H9 (cell line): ENCODE measurements around the gene MED13L. TPM values are rescaled to one million over a fixed set of nuclear protein-coding genes. Genes with fewer than 3 reads are reported as not detected.

Experiments
- DNase-seq: peaks from one replicate; pipeline ENCODE4 v3.0.0-alpha.2; 2017
- H2AFZ ChIP-seq: one replicate; pipeline ENCODE4 v1.6.1; 2013; ENCODE audit warnings: mild to moderate bottlenecking, low read length, control low read depth, moderate library complexity
- H2AK5ac ChIP-seq: 2 replicates; pipeline ENCODE4 v1.6.1; 2013; ENCODE audit warnings: low read length, control low read depth, mixed read lengths; ENCODE audit not compliant: insufficient read length
- H2BK120ac ChIP-seq: one replicate; pipeline ENCODE4 v1.6.1; 2013; ENCODE audit warnings: low read depth, mild to moderate bottlenecking, low read length, control low read depth, inconsistent platforms; ENCODE audit not compliant: poor library complexity, severe bottlenecking
- H2BK12ac ChIP-seq: 2 replicates; pipeline ENCODE4 v1.6.1; 2013; ENCODE audit warnings: low read length, control low read depth, mixed read lengths, low read depth; ENCODE audit not compliant: insufficient read length
- H2BK15ac ChIP-seq: 2 replicates; pipeline ENCODE4 v1.6.1; 2013; ENCODE audit warnings: low read depth, low read length, control low read depth
- H2BK20ac ChIP-seq: one replicate; pipeline ENCODE4 v1.6.1; 2013; ENCODE audit warnings: low read depth, mild to moderate bottlenecking, low read length, control low read depth, inconsistent platforms; ENCODE audit not compliant: poor library complexity, severe bottlenecking
- H2BK5ac ChIP-seq: 2 replicates; pipeline ENCODE4 v1.6.1; 2013; ENCODE audit warnings: low read length, control low read depth, mixed read lengths; ENCODE audit not compliant: insufficient read length
- H3K14ac ChIP-seq: 2 replicates; pipeline ENCODE4 v1.6.1; 2013; ENCODE audit warnings: low read length, control low read depth; ENCODE audit not compliant: insufficient read depth
- H3K18ac ChIP-seq: 2 replicates; pipeline ENCODE4 v1.6.1; 2013; ENCODE audit warnings: low read depth, mild to moderate bottlenecking, mixed read lengths, low read length, control low read depth; ENCODE audit not compliant: insufficient read length
- H3K23ac ChIP-seq: 2 replicates; pipeline ENCODE4 v1.6.1; 2013; ENCODE audit warnings: low read length, control low read depth, mixed read lengths, low read depth; ENCODE audit not compliant: insufficient read length
- H3K23me2 ChIP-seq: 2 replicates; pipeline ENCODE4 v1.6.1; 2013; ENCODE audit warnings: low read depth, mild to moderate bottlenecking, mixed read lengths, low read length, control low read depth; ENCODE audit not compliant: insufficient read length, poor library complexity, severe bottlenecking
- H3K27ac ChIP-seq: 2 replicates; pipeline ENCODE4 v1.5.1; 2013; ENCODE audit warnings: low read length, control low read depth, mixed read lengths, low read depth; ENCODE audit not compliant: insufficient read length
- H3K27me3 ChIP-seq: 2 replicates; pipeline ENCODE4 v1.6.1; 2013; ENCODE audit warnings: low read length, control low read depth, inconsistent platforms; ENCODE audit not compliant: insufficient read depth
- H3K4ac ChIP-seq: 2 replicates; pipeline ENCODE4 v1.6.1; 2013; ENCODE audit warnings: low read depth, mild to moderate bottlenecking, control low read depth, inconsistent platforms, low read length, moderate library complexity
- H3K4me1 ChIP-seq: 2 replicates; pipeline ENCODE4 v1.6.1; 2013; ENCODE audit warnings: low read length, control low read depth, inconsistent platforms; ENCODE audit not compliant: insufficient read depth
- H3K4me2 ChIP-seq: 2 replicates; pipeline ENCODE4 v1.6.1; 2013; ENCODE audit warnings: low read length, control low read depth, mixed read lengths; ENCODE audit not compliant: insufficient read length, insufficient read depth
- H3K56ac ChIP-seq: 2 replicates; pipeline ENCODE4 v1.6.1; 2013; ENCODE audit warnings: low read depth, mild to moderate bottlenecking, mixed read lengths, low read length, control low read depth; ENCODE audit not compliant: insufficient read length
- H3K79me1 ChIP-seq: 2 replicates; pipeline ENCODE4 v1.6.1; 2013; ENCODE audit warnings: low read depth, mild to moderate bottlenecking, moderate library complexity, low read length, control low read depth, inconsistent platforms; ENCODE audit not compliant: insufficient read depth, poor library complexity, severe bottlenecking
- H3K79me2 ChIP-seq: 2 replicates; pipeline ENCODE4 v1.6.1; 2013; ENCODE audit warnings: low read length, control low read depth, inconsistent platforms; ENCODE audit not compliant: insufficient read depth
- H3K9ac ChIP-seq: 2 replicates; pipeline ENCODE4 v1.6.1; 2013; ENCODE audit warnings: low read length, control low read depth, mixed read lengths; ENCODE audit not compliant: insufficient read length; ENCODE audit errors: extremely low read depth
- H3K9me3 ChIP-seq: one replicate; pipeline ENCODE4 v1.6.1; 2013; ENCODE audit warnings: low read depth, low read length, inconsistent platforms; ENCODE audit not compliant: control insufficient read depth
- H3T11ph ChIP-seq: one replicate; pipeline ENCODE4 v1.6.1; 2013; ENCODE audit warnings: mild to moderate bottlenecking, low read length, control low read depth, inconsistent platforms
- H4K20me1 ChIP-seq: one replicate; pipeline ENCODE4 v1.6.1; 2013; ENCODE audit not compliant: control insufficient read depth, insufficient read length, insufficient read depth
- H4K5ac ChIP-seq: 2 replicates; pipeline ENCODE4 v1.6.1; 2013; ENCODE audit warnings: low read depth, mild to moderate bottlenecking, mixed read lengths, low read length, control low read depth; ENCODE audit not compliant: insufficient read length
- H4K8ac ChIP-seq: replicated peaks from 2 replicates; pipeline ENCODE4 v1.6.1; 2013; ENCODE audit warnings: low read length, control low read depth, mixed read lengths, low read depth; ENCODE audit not compliant: insufficient read length
- H4K91ac ChIP-seq: 2 replicates; pipeline ENCODE4 v1.6.1; 2013; ENCODE audit warnings: low read depth, mild to moderate bottlenecking, moderate library complexity, mixed read lengths, low read length, control low read depth; ENCODE audit not compliant: insufficient read length
- H3K27ac Mint-ChIP-seq, 3 experiments: 2 replicates in 2 of 3; 3 replicates in 1 of 3; pipeline ENCODE4 v1.8.0; 2020 to 2021; ENCODE audit warnings: mixed read lengths in 3 of 3, mild to moderate bottlenecking in 1 of 3, moderate library complexity in 1 of 3
- H3K27me3 Mint-ChIP-seq: 2 replicates; pipeline ENCODE4 v1.8.0; 2021; ENCODE audit warnings: low read depth, mild to moderate bottlenecking, moderate library complexity, mixed read lengths
- H3K36me3 Mint-ChIP-seq, 3 experiments: 2 replicates in 2 of 3; 3 replicates in 1 of 3; pipeline ENCODE4 v1.8.0; 2020 to 2021; ENCODE audit warnings: low read depth in 3 of 3, mixed read lengths in 3 of 3; ENCODE audit not compliant: insufficient read depth in 1 of 3
- H3K4me1 Mint-ChIP-seq, 2 experiments: 2 replicates each; pipeline ENCODE4 v1.8.0; 2020; ENCODE audit warnings: mixed read lengths in 2 of 2
- H3K4me3 Mint-ChIP-seq, 2 experiments: 2 replicates in 1 of 2; 3 replicates in 1 of 2; pipeline ENCODE4 v1.8.0; 2020 to 2021; ENCODE audit warnings: mild to moderate bottlenecking in 2 of 2, mixed read lengths in 2 of 2, moderate library complexity in 1 of 2
- H3K9me3 Mint-ChIP-seq, 2 experiments: 2 replicates in 1 of 2; 3 replicates in 1 of 2; pipeline ENCODE4 v1.8.0; 2020; ENCODE audit warnings: mild to moderate bottlenecking in 2 of 2, mixed read lengths in 2 of 2, moderate library complexity in 1 of 2
- CTCF ChIP-seq: fragments of 200-600 bp; sonication (generic); conservative IDR thresholded peaks from 3 replicates; pipeline ENCODE4 v1.8.0; 2021; ENCODE audit warnings: antibody characterized with exemption, mild to moderate bottlenecking
- WGBS: extraction: QIAGEN DNeasy Blood & Tissue Kit; methylation state at CpG from one replicate; pipeline ENCODE4 v1.1.7; 2013; ENCODE audit warnings: missing lambda C conversion rate, low lambda C conversion rate, mixed read lengths; ENCODE audit not compliant: insufficient read length; ENCODE audit errors: extremely low coverage; 5-methylcytosine and 5-hydroxymethylcytosine counted together
- total RNA-seq: library from RNA; stranded (reverse); gene quantifications from 2 replicates; pipeline ENCODE4 v1.2.1, GENCODE V29; 2021

Gene MED13L
- total RNA-seq, 1 experiment from 2014 or later: 52.4 TPM

- H2BK20ac ChIP-seq: no peak overlapping the region
- H3K4me1 ChIP-seq: peaks cover 4% of the 10 kb centered on the region; the same call in 1 of the 2 replicates
- no peak overlapping the region for H4K5ac ChIP-seq
- no peak overlapping the region for H2BK5ac ChIP-seq
- H3K27me3 ChIP-seq: no peaks in the 10 kb centered on the region
- Mint-ChIP-seq H3K4me1 (peaks cover 56 to 62% of the 10 kb centered on the region in 2 experiments), H3K27me3 (no peaks in the 10 kb centered on the region), H3K4me3 (no peak overlapping the region; a peak in 1 of 5 replicates), H3K9me3 (peaks cover 15 to 17% of the 10 kb centered on the region in 2 experiments), H3K36me3 (peaks cover 2 to 18% (median 12%) of the 10 kb centered on the region in 3 experiments; a peak in 6 of 7 replicates), H3K27ac (peak overlapping the region in 2 of 3 experiments; percentile 17 to 33; a peak in 2 of 7 replicates)
- H3K27ac ChIP-seq: no peak overlapping the region
- H3K9me3 ChIP-seq: no peaks in the 10 kb centered on the region
- H3K23me2 ChIP-seq: no peaks in the 10 kb centered on the region
- H3T11ph ChIP-seq: no peak overlapping the region
- no peak overlapping the region for H3K23ac ChIP-seq
- no peak overlapping the region for H3K14ac ChIP-seq
- H4K20me1 ChIP-seq: no peaks in the 10 kb centered on the region
- peaks cover 3% of the 10 kb centered on the region for H3K79me1 ChIP-seq
- H3K18ac ChIP-seq: no peak overlapping the region
- no peak overlapping the region for H2BK15ac ChIP-seq
- no peak for TF ChIP-seq CTCF
- H2BK12ac ChIP-seq: no peak overlapping the region
- H3K4me2 ChIP-seq: no peak overlapping the region
- H3K56ac ChIP-seq: no peak overlapping the region
- H2BK120ac ChIP-seq: no peak overlapping the region
- H2AK5ac ChIP-seq: no peak overlapping the region
- DNase-seq: peak; percentile 38
- no peak overlapping the region for H4K8ac ChIP-seq
- no peak overlapping the region for H2AFZ ChIP-seq
- no peak overlapping the region for H3K4ac ChIP-seq
- WGBS: 100% methylated on average over 1 of the region's 5 CpGs
- no peak overlapping the region for H4K91ac ChIP-seq
- H3K79me2 ChIP-seq: peaks cover 12% of the 10 kb centered on the region; the same call in 1 of the 2 replicates
- no peak overlapping the region for H3K9ac ChIP-seq
These were observed 30.9 kb downstream of the MED13L start for GRCh38 chr12:116246490-116247179.
